K562 (cell line): ENCODE measurements around the gene TSPOAP1. TPM values are rescaled to one million over a fixed set of nuclear protein-coding genes. Genes with fewer than 3 reads are reported as not detected.

Experiments
- ARID3A ChIP-seq: IDR thresholded peaks from 2 replicates; pipeline ENCODE4 v1.6.1; 2012; ENCODE audit warnings: low read depth, low read length, improper control_type of control experiment, borderline replicate concordance
- CEBPB ChIP-seq: fragments of 450-650 bp; IDR thresholded peaks from 2 replicates; pipeline ENCODE4 v1.6.1; 2016; ENCODE audit warnings: missing genetic modification characterization, missing compliant biosample characterization
- CGGBP1 ChIP-seq: fragments of 250-450 bp; sonication (Bioruptor Pico); IDR thresholded peaks from 2 replicates; pipeline ENCODE4 v1.9.0; 2021; ENCODE audit warnings: mild to moderate bottlenecking
- CSDE1 ChIP-seq, 2 experiments: fragments of 450-650 bp; IDR thresholded peaks; 2 replicates each; pipeline ENCODE4 v1.6.1; 2016; ENCODE audit warnings: mild to moderate bottlenecking in 1 of 2
- ETS2 ChIP-seq: IDR thresholded peaks from 2 replicates; pipeline ENCODE4 v1.6.1; 2016; ENCODE audit warnings: borderline replicate concordance, missing genetic modification characterization, mild to moderate bottlenecking, moderate library complexity, missing compliant biosample characterization; ENCODE audit not compliant: poor library complexity, severe bottlenecking
- GTF2F1 ChIP-seq: IDR thresholded peaks from 2 replicates; pipeline ENCODE4 v1.6.1; 2011; ENCODE audit warnings: low read depth, low read length, improper control_type of control experiment
- HNRNPK ChIP-seq: fragments of 200-400 bp; formaldehyde crosslinking; IDR thresholded peaks from one replicate; pipeline ENCODE4 v1.6.1; 2018; ENCODE audit warnings: mild to moderate bottlenecking, low read depth, low read length; ENCODE audit not compliant: poor library complexity, severe bottlenecking
- MTA2 ChIP-seq: fragments of 450-650 bp; IDR thresholded peaks from 2 replicates; pipeline ENCODE4 v1.6.1; 2016; ENCODE audit warnings: low read depth
- NCOR1 ChIP-seq: fragments of 450-650 bp; IDR thresholded peaks from 2 replicates; pipeline ENCODE4 v1.6.1; 2016; ENCODE audit warnings: mild to moderate bottlenecking, moderate library complexity
- SMARCA4 ChIP-seq: fragments of 450-650 bp; IDR thresholded peaks from 2 replicates; pipeline ENCODE4 v1.6.1; 2016
- SNAPC5 ChIP-seq: fragments of 250-450 bp; sonication (Bioruptor Pico); IDR thresholded peaks from 2 replicates; pipeline ENCODE4 v1.8.0; 2021; ENCODE audit warnings: moderate library complexity, mild to moderate bottlenecking, inconsistent platforms
- SP2 ChIP-seq: IDR thresholded peaks from 2 replicates; pipeline ENCODE4 v1.6.1; 2011; ENCODE audit warnings: mild to moderate bottlenecking, low read depth, low read length, moderate library complexity; ENCODE audit not compliant: poor library complexity, severe bottlenecking; ENCODE audit errors: extremely low read depth
- SRSF3 ChIP-seq: fragments of 200-400 bp; formaldehyde crosslinking; IDR thresholded peaks from 2 replicates; pipeline ENCODE4 v1.6.1; 2016; ENCODE audit warnings: mild to moderate bottlenecking, low read length, moderate library complexity; ENCODE audit not compliant: insufficient read depth
- THRB ChIP-seq: fragments of 450-650 bp; formaldehyde crosslinking; conservative IDR thresholded peaks from 2 replicates; pipeline ENCODE4 v1.4.0; 2022; ENCODE audit warnings: mild to moderate bottlenecking, missing genetic modification characterization
- ZBTB49 ChIP-seq: sonication (generic); formaldehyde crosslinking; IDR thresholded peaks from 2 replicates; pipeline ENCODE4 v1.8.0; 2022; ENCODE audit warnings: missing genetic modification reagents, mild to moderate bottlenecking, borderline replicate concordance
- ZFP1 ChIP-seq: fragments of 450-650 bp; formaldehyde crosslinking; IDR thresholded peaks from 2 replicates; pipeline ENCODE4 v1.4.0; 2020; ENCODE audit warnings: mild to moderate bottlenecking, mixed read lengths
- ZNF274 ChIP-seq: IDR thresholded peaks from 2 replicates; pipeline ENCODE4 v1.6.1; 2011; ENCODE audit warnings: low read depth, mild to moderate bottlenecking, low read length, moderate library complexity, borderline replicate concordance
- ZNF280A ChIP-seq: fragments of 450-650 bp; IDR thresholded peaks from 2 replicates; pipeline ENCODE4 v1.6.1; 2018; ENCODE audit warnings: mild to moderate bottlenecking, low read depth; ENCODE audit not compliant: partially characterized antibody
- ZNF76 ChIP-seq: fragments of 250-450 bp; sonication (Bioruptor Pico); IDR thresholded peaks from 2 replicates; pipeline ENCODE4 v1.4.0; 2020; ENCODE audit warnings: mild to moderate bottlenecking, moderate library complexity, borderline replicate concordance
- ZNF766 ChIP-seq: fragments of 200-800 bp; sonication (Bioruptor generic); conservative IDR thresholded peaks from 2 replicates; pipeline ENCODE4 v1.6.1; 2016; ENCODE audit warnings: missing genetic modification characterization, missing compliant biosample characterization
- polyA plus RNA-seq, 8 experiments: library from polyadenylated mRNA; depleted of rRNA in 4 of 8; stranded (reverse) in 5 of 8; unstranded in 3 of 8; fragments of >200 nt; fragmentation: Nextera tagmentation in 2 of 8; fragmentation: Illumina TruSeq in 1 of 8; extraction: Ambion mirVana in 2 of 8; extraction: Trizol in 1 of 8; gene quantifications; 2 replicates each; pipeline versions ENCODE4 v1.2.1 to v1.2.3, GENCODE V29; 2011 to 2014; ENCODE audit warnings: inconsistent platforms in 1 of 8, missing spikeins in 1 of 8
- total RNA-seq, 7 experiments: library from RNA; depleted of rRNA in 6 of 7; stranded (reverse); fragments of >200 nt in 6 of 7; fragmentation: Illumina TruSeq in 2 of 7; extraction: Trizol in 2 of 7; gene quantifications; 2 replicates each; pipeline versions ENCODE4 v1.2.1 to v1.2.3, GENCODE V29; 2011 to 2021; ENCODE audit warnings: low replicate concordance in 1 of 7

Gene TSPOAP1
- total and polyA plus RNA-seq, 9 of the 15 experiments (the other 6 are each of a cell fraction or from before 2014, with no cell fraction given), result 0.87 to 3.9 (median 1.8) TPM; not detected in 2

- TF ChIP-seq CEBPB (tag) (no peak), GTF2F1 (peak; percentile 75), SNAPC5 (CRISPR knock-in tag) (no peak), ARID3A (no peak; the same call in 1 of the 2 replicates), CGGBP1 (CRISPR knock-in tag) (0 out of 2 replicates have a peak, but pooled peaks have one; percentile 10), ZFP1 (peak; percentile 44; the same call in 1 of the 2 replicates), THRB (CRISPR knock-in tag) (peak; percentile 97), HNRNPK (no peak), ZBTB49 (peak; percentile 69; the same call in 1 of the 2 replicates), ZNF274 (no peak), ZNF76 (CRISPR knock-in tag) (no peak), ZNF766 (no peak), SRSF3 (no peak), SP2 (peak; percentile 19), ZNF280A (no peak), CSDE1 (IDR thresholded peaks at IDR 0.05) (no peak), MTA2 (no peak), ETS2 (tag) (no peak), NCOR1 (peak; percentile 67), SMARCA4 (no peak; the same call in 1 of the 2 replicates)
Measured at GRCh38 chr17:58329035-58329809, 627 bp upstream of the TSPOAP1 start (continued).
